Measurements from ENCODE around the gene PAF1. TPM values are rescaled to one million over a fixed set of nuclear protein-coding genes. Genes with fewer than 3 reads are reported as not detected.

PAF1 gene
- total and polyA plus RNA-seq, 2 donors (not counting 3 experiments of a cell fraction or from before 2014, with no cell fraction given), result 55.1 to 90.8 TPM

GRCh38 chr19:39356073-39356472, 34.8 kb downstream of the PAF1 start:
- intact Hi-C loops (cut with micrococcal nuclease), result no loop called here
- H3K9me1 ChIP-seq (replicated peaks; ENCODE audit: control insufficient read depth, extremely low read depth, insufficient read depth, low read length), result no peaks in the 10 kb centered on the region
- no peaks in the 10 kb centered on the region for H3K27me3 ChIP-seq (ENCODE audit: control insufficient read depth in 2 of 2, insufficient read depth in 2 of 2, low read length in 2 of 2)
- H2AFZ ChIP-seq (ENCODE audit: low read depth, low read length), result no peak overlapping the region
- POLR2A ChIA-PET, result no interaction called here
- no peak overlapping the region for H3K27ac ChIP-seq (ENCODE audit: insufficient read depth, low read depth, low read length)
- DNase-seq (ENCODE audit: low read depth, low spot score) (no peak), FAIRE-seq (no peak)
- H3K79me2 ChIP-seq (ENCODE audit: control insufficient read depth, insufficient read depth, low read length), result peaks cover 3% of the 10 kb centered on the region
- H3K9me3 ChIP-seq (replicated peaks; ENCODE audit: control insufficient read depth, insufficient read depth, low read length), result no peaks in the 10 kb centered on the region
- H3K4me1 ChIP-seq (ENCODE audit: control insufficient read depth, extremely low read depth, insufficient read depth, low read length), result no peaks in the 10 kb centered on the region
- CTCF ChIA-PET, result no interaction called here
- H3K36me3 ChIP-seq (ENCODE audit: control insufficient read depth in 2 of 2, extremely low read depth in 1 of 2, insufficient read depth in 2 of 2, low read length in 2 of 2), result peaks cover 27 to 45% of the 10 kb centered on the region in 2 experiments
- no peak overlapping the region for H3K4me2 ChIP-seq (ENCODE audit: insufficient read depth, low read length)
- TF ChIP-seq MAX (IDR thresholded peaks at IDR 0.05; ENCODE audit: insufficient read depth, insufficient read length) (no peak), MYC (IDR thresholded peaks at IDR 0.05; ENCODE audit: low read depth, low read length) (no peak), EZH2 (IDR thresholded peaks at IDR 0.05; ENCODE audit: borderline replicate concordance, low read depth, low read length, severe bottlenecking) (no peak), JUN (IDR thresholded peaks at IDR 0.05; ENCODE audit: borderline replicate concordance, insufficient read depth, insufficient read length, low read depth) (no peak), POLR2A (IDR thresholded peaks at IDR 0.05; ENCODE audit: low read depth, low read length) (no peak), FOS (IDR thresholded peaks at IDR 0.05; ENCODE audit: borderline replicate concordance, insufficient read depth, low read length) (no peak), GATA2 (IDR thresholded peaks at IDR 0.05; ENCODE audit: insufficient read depth, insufficient read length, low read depth, low read length) (no peak), CTCF (IDR thresholded peaks at IDR 0.05; ENCODE audit: extremely low read depth in 1 of 2, insufficient read depth in 1 of 2, low read depth in 1 of 2, low read length in 2 of 2) (no peak), POLR2AphosphoS5 (IDR thresholded peaks at IDR 0.05; ENCODE audit: insufficient read depth, low read depth, low read length) (no peak)
- no peak overlapping the region for H3K9ac ChIP-seq (replicated peaks; ENCODE audit: extremely low read depth, insufficient read depth, low read length)
- H3K4me3 ChIP-seq (replicated peaks in 1 of 3; ENCODE audit: insufficient read depth in 1 of 3, low read depth in 1 of 3, low read length in 3 of 3), result no peak overlapping the region
- no TSS peak for BruUV-seq (replicated peaks)
- H4K20me1 ChIP-seq (replicated peaks; ENCODE audit: control insufficient read depth, extremely low read depth, insufficient read depth, low read length), result no peaks in the 10 kb centered on the region
- dilution Hi-C loops (cut with MboI; ENCODE audit: extremely low pct_ligation_motif_present, low sequenced_read_pairs), result no loop called here

Data from endothelial cell of umbilical vein (primary cell).